Trophoblast cell (in vitro differentiated cells and primary cell): Measurements from ENCODE around the gene CTIF.

Experiments
- DNase-seq, 2 donors: peaks; one replicate each; pipeline ENCODE4 v3.0.0-alpha.2; 2016
- H2AFZ ChIP-seq: 2 replicates; pipeline ENCODE4 v1.6.1; 2013; ENCODE audit warnings: low read length, moderate library complexity, mild to moderate bottlenecking; ENCODE audit not compliant: insufficient read depth, poor library complexity
- H2AK5ac ChIP-seq: 2 replicates; pipeline ENCODE4 v1.6.1; 2013; ENCODE audit warnings: mild to moderate bottlenecking, low read length
- H2BK120ac ChIP-seq: 2 replicates; pipeline ENCODE4 v1.6.1; 2013; ENCODE audit warnings: low read length, mild to moderate bottlenecking, moderate library complexity; ENCODE audit not compliant: insufficient read depth, poor library complexity
- H2BK12ac ChIP-seq: 2 replicates; pipeline ENCODE4 v1.6.1; 2013; ENCODE audit warnings: mild to moderate bottlenecking, low read length, moderate library complexity
- H2BK5ac ChIP-seq: 2 replicates; pipeline ENCODE4 v1.6.1; 2013; ENCODE audit warnings: low read length, low read depth, moderate library complexity, mild to moderate bottlenecking; ENCODE audit not compliant: poor library complexity
- H3K14ac ChIP-seq: 2 replicates; pipeline ENCODE4 v1.6.1; 2013; ENCODE audit warnings: mild to moderate bottlenecking, low read length
- H3K18ac ChIP-seq: 2 replicates; pipeline ENCODE4 v1.6.1; 2013; ENCODE audit warnings: mild to moderate bottlenecking, low read length
- H3K23ac ChIP-seq: 2 replicates; pipeline ENCODE4 v1.6.1; 2013; ENCODE audit warnings: low read length
- H3K27ac ChIP-seq: 2 replicates; pipeline ENCODE4 v1.5.1; 2013; ENCODE audit warnings: low read depth, mild to moderate bottlenecking, inconsistent platforms, low read length, moderate library complexity
- H3K27me3 ChIP-seq: 2 replicates; pipeline ENCODE4 v1.6.1; 2013; ENCODE audit warnings: inconsistent platforms, mild to moderate bottlenecking, low read length, moderate library complexity; ENCODE audit not compliant: insufficient read depth
- H3K36me3 ChIP-seq, 2 experiments: 1 replicate in 1 of 2; 2 replicates in 1 of 2; pipeline ENCODE4 v1.6.1; 2013; ENCODE audit warnings: low read length in 2 of 2, mild to moderate bottlenecking in 2 of 2, moderate library complexity in 1 of 2; ENCODE audit not compliant: insufficient read depth in 2 of 2, control insufficient read depth in 1 of 2
- H3K4ac ChIP-seq: 2 replicates; pipeline ENCODE4 v1.6.1; 2013; ENCODE audit warnings: low read depth, mild to moderate bottlenecking, low read length, moderate library complexity
- H3K4me1 ChIP-seq, 2 experiments: 1 replicate in 1 of 2; 2 replicates in 1 of 2; pipeline ENCODE4 v1.6.1; 2013; ENCODE audit warnings: low read length in 2 of 2, mild to moderate bottlenecking in 2 of 2, moderate library complexity in 1 of 2; ENCODE audit not compliant: insufficient read depth in 2 of 2, control insufficient read depth in 1 of 2
- H3K4me2 ChIP-seq: 2 replicates; pipeline ENCODE4 v1.6.1; 2013; ENCODE audit warnings: inconsistent platforms, mild to moderate bottlenecking, low read length, moderate library complexity
- H3K4me3 ChIP-seq: 2 replicates; pipeline ENCODE4 v1.5.1; 2013; ENCODE audit warnings: mild to moderate bottlenecking, low read depth, low read length, inconsistent platforms
- H3K79me1 ChIP-seq: one replicate; pipeline ENCODE4 v1.6.1; 2013; ENCODE audit warnings: low read length
- H3K79me2 ChIP-seq: 2 replicates; pipeline ENCODE4 v1.6.1; 2013; ENCODE audit warnings: low read length, mild to moderate bottlenecking; ENCODE audit not compliant: control insufficient read depth, insufficient read depth, poor library complexity
- H3K9ac ChIP-seq: 2 replicates; pipeline ENCODE4 v1.6.1; 2013; ENCODE audit warnings: mild to moderate bottlenecking, low read length
- H3K9me3 ChIP-seq: 2 replicates; pipeline ENCODE4 v1.6.1; 2013; ENCODE audit warnings: low read depth, mild to moderate bottlenecking, control low read depth, inconsistent platforms, low read length; ENCODE audit not compliant: insufficient read depth
- H4K12ac ChIP-seq: 2 replicates; pipeline ENCODE4 v1.6.1; 2013; ENCODE audit warnings: low read depth, mild to moderate bottlenecking, low read length, moderate library complexity
- H4K8ac ChIP-seq: 2 replicates; pipeline ENCODE4 v1.6.1; 2013; ENCODE audit warnings: low read depth, mild to moderate bottlenecking, low read length, moderate library complexity
- H4K91ac ChIP-seq: one replicate; pipeline ENCODE4 v1.6.1; 2013; ENCODE audit warnings: low read depth, mild to moderate bottlenecking, low read length, moderate library complexity
- WGBS: extraction: QIAGEN DNeasy Blood & Tissue Kit; methylation state at CpG from one replicate; pipeline ENCODE4 v1.1.7; 2013; ENCODE audit warnings: missing lambda C conversion rate; ENCODE audit not compliant: insufficient read length, insufficient coverage; ENCODE audit errors: extremely low coverage; 5-methylcytosine and 5-hydroxymethylcytosine counted together

Gene CTIF

GRCh38 chr18:48613589-48614404, 75.0 kb downstream of the CTIF start:
- H3K14ac ChIP-seq, result no peak overlapping the region
- no peak for DNase-seq
- H2AFZ ChIP-seq, result no peak overlapping the region
- H4K8ac ChIP-seq, result no peak overlapping the region
- H4K12ac ChIP-seq, result no peak overlapping the region
- H3K4me1 ChIP-seq, result no peaks in the 10 kb centered on the region
- H2BK12ac ChIP-seq, result no peak overlapping the region
- H3K9me3 ChIP-seq, result peaks cover 2% of the 10 kb centered on the region
- H2BK120ac ChIP-seq, result no peak overlapping the region
- H3K4me2 ChIP-seq, result no peak overlapping the region
- H3K4ac ChIP-seq, result no peak overlapping the region
- H3K9ac ChIP-seq, result no peak overlapping the region
- H3K27ac ChIP-seq, result no peak overlapping the region
- no peak overlapping the region for H3K23ac ChIP-seq
- H3K4me3 ChIP-seq, result no peak overlapping the region
- no peaks in the 10 kb centered on the region for H3K79me1 ChIP-seq
- no peak overlapping the region for H2BK5ac ChIP-seq
- no peak overlapping the region for H3K18ac ChIP-seq
- H3K79me2 ChIP-seq, result no peaks in the 10 kb centered on the region
- H3K36me3 ChIP-seq, result no peaks in the 10 kb centered on the region
- WGBS, result no CpG with 5 or more reads among the region's 15 CpGs
- H4K91ac ChIP-seq, result no peak overlapping the region
- H2AK5ac ChIP-seq, result no peak overlapping the region
- H3K27me3 ChIP-seq, result no peaks in the 10 kb centered on the region

DNA sequence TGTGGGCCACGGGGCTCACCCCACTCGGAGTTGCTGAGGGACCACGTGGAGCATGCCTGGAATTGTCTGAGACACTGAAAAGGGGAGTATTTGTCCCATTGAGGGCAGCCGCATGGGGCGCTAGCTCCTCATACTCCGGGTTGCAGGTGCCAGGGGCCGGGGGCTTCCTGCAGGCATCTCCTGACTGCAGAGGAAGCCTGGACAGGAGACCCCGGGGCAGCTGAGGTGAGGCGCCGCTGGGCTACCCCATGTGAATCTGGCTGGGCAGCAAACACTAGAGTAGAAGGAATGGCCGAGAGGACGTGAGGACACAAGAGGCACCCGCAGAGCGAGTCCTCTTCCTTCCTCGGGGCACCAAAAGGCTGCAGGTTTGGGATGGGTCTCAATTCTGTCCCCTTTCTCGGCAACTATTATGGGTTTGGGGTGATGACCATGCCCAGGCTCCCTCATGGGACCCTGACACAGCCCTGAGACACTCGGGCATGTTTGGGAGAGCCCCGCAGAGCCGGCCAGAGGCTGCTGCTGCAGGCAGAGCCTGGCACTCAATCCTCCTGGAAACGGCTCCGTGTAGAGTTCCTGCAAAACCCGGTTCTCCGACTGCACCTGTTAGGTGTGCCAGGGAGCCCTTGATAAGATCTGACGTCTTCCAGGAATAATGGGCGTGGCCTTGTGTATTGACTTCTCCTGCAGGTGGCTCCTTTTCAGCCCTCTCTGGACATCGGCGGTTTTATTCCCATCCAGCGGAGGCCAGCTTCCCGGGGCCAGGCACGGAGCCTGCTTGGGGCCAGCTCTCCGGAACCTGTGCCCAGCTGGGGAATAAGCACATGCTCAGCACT, 77.0 kb downstream of the CTIF start:
- no peak overlapping the region for H3K27ac ChIP-seq

DNA sequence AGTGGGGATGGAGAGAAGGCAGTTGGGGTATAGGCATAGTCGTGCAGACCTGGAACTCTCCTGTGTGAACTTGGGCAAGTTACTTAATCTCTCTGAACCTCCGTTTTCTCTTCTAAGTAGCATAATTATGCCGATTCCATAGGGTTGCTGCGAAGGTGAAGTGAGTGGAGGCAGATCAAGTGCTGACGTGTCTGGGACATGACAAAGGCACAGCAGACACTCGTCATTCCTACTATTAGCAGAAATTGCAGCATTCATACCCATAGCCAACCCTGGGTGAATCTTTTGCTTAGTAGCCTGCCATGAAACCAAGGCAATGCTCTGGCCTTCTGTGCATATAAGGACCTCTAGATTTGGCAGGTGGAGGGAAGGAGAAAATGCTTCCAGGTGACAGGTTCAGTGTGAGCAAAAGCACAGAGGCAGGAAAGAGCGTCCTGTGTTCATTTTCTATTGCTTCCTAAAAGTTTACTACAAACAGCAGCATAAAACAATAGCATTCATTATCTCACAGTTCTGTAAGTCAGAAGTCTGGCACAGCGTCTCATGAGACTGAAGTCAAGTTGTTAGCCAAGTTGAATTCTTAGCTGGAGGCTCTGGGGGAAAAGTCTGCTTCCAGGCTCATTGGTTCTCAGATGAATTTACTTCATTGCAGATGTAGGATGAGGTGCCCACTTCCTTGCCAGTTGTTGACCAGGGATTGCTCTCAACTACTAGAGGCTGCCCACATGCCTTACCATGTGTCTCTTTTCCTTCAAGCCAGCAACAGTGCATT, 77.8 kb downstream of the CTIF start:
- no peaks in the 10 kb centered on the region for H3K9me3 ChIP-seq
- no peak overlapping the region for H2BK12ac ChIP-seq
- H2BK120ac ChIP-seq, result no peak overlapping the region
- H3K4ac ChIP-seq, result no peak overlapping the region
- no peak overlapping the region for H3K27ac ChIP-seq
- no peaks in the 10 kb centered on the region for H3K79me2 ChIP-seq
- H3K36me3 ChIP-seq, result peaks cover 6% of the 10 kb centered on the region in 2 experiments
- H3K79me1 ChIP-seq, result peaks cover 3% of the 10 kb centered on the region
- H3K23ac ChIP-seq, result no peak overlapping the region
- H4K12ac ChIP-seq, result no peak overlapping the region
- peaks cover 8 to 10% of the 10 kb centered on the region in 2 experiments for H3K4me1 ChIP-seq
- no peak overlapping the region for H3K18ac ChIP-seq
- H3K14ac ChIP-seq, result no peak overlapping the region
- no peak overlapping the region for H4K8ac ChIP-seq
- no peak overlapping the region for H2AFZ ChIP-seq
- WGBS, result no CpG with 5 or more reads among the region's 8 CpGs
- H3K9ac ChIP-seq, result no peak overlapping the region
- no peak for DNase-seq
- no peaks in the 10 kb centered on the region for H3K27me3 ChIP-seq
- H2BK5ac ChIP-seq, result no peak overlapping the region
- no peak overlapping the region for H2AK5ac ChIP-seq
- H3K4me2 ChIP-seq, result no peak overlapping the region
- no peak overlapping the region for H3K4me3 ChIP-seq
- H4K91ac ChIP-seq, result no peak overlapping the region

More for the DNA sequence above, 77.0 kb downstream of the CTIF start:
- peak overlapping the region; percentile 18 for H3K18ac ChIP-seq
- no peaks in the 10 kb centered on the region for H3K27me3 ChIP-seq
- H3K79me2 ChIP-seq, result no peaks in the 10 kb centered on the region
- no peak overlapping the region for H4K12ac ChIP-seq
- H4K91ac ChIP-seq, result no peak overlapping the region
- H2AFZ ChIP-seq, result no peak overlapping the region
- H3K23ac ChIP-seq, result no peak overlapping the region
- no peak overlapping the region for H3K4me3 ChIP-seq
- H2BK120ac ChIP-seq, result no peak overlapping the region
- no peak for DNase-seq
- no peaks in the 10 kb centered on the region for H3K79me1 ChIP-seq
- H3K36me3 ChIP-seq, result peaks cover 6% of the 10 kb centered on the region in 2 experiments
- no peak overlapping the region for H2AK5ac ChIP-seq
- no peak overlapping the region for H2BK5ac ChIP-seq
- WGBS, result no CpG with 5 or more reads among the region's 31 CpGs
- H2BK12ac ChIP-seq, result no peak overlapping the region
- H3K4ac ChIP-seq, result no peak overlapping the region
- no peak overlapping the region for H3K9ac ChIP-seq
- H3K14ac ChIP-seq, result no peak overlapping the region
- peaks cover 2 to 3% of the 10 kb centered on the region in 2 experiments for H3K4me1 ChIP-seq
- peaks cover 2% of the 10 kb centered on the region for H3K9me3 ChIP-seq
- H3K4me2 ChIP-seq, result no peak overlapping the region
- no peak overlapping the region for H4K8ac ChIP-seq

DNA sequence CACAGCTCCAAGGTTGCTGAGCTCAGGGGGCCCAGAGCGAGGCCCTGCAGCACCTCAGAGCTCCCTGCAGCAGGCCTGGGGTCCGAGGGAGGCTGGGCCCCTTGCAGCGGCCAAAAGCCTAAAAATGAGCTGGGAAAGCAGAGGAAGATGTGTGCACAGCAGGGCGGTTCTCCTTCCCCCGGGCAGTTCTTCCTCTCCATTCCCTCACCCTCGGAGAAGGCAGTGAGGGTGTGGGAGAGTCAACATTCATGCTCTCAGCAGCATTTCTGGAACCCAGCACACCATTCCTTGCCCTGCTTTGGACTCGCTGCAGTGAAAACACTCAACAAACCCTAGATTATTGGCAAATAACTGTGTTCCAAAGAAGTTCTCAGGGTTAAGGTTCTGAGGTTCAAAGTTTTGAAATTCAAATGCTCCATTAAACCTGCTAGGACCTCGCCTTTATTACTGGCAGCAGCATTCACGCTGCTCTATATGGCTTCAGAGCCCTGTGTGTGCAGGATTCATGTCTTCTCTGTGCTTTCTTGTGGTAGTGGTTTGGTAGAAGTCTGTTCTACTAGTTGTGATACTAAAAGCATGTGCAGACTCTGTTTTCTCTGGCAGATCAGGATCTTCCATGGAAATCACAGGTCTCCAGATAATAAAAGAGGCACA, 79.1 kb downstream of the CTIF start:
- H3K27me3 ChIP-seq, result no peaks in the 10 kb centered on the region
- H3K79me1 ChIP-seq, result peaks cover 10% of the 10 kb centered on the region
- DNase-seq, result no peak
- H3K14ac ChIP-seq, result no peak overlapping the region
- H3K18ac ChIP-seq, result no peak overlapping the region
- H3K4me3 ChIP-seq, result no peak overlapping the region
- no peak overlapping the region for H3K4ac ChIP-seq
- no peak overlapping the region for H2BK120ac ChIP-seq
- no peak overlapping the region for H4K8ac ChIP-seq
- H3K27ac ChIP-seq, result no peak overlapping the region
- H2AK5ac ChIP-seq, result no peak overlapping the region
- H3K9ac ChIP-seq, result no peak overlapping the region
- H3K4me1 ChIP-seq, result peaks cover 17 to 21% of the 10 kb centered on the region in 2 experiments
- no peak overlapping the region for H2BK5ac ChIP-seq
- H3K4me2 ChIP-seq, result no peak overlapping the region
- peaks cover 6% of the 10 kb centered on the region in 2 experiments for H3K36me3 ChIP-seq
- no peak overlapping the region for H2BK12ac ChIP-seq
- H3K23ac ChIP-seq, result no peak overlapping the region
- H2AFZ ChIP-seq, result no peak overlapping the region
- H3K9me3 ChIP-seq, result no peaks in the 10 kb centered on the region
- no CpG with 5 or more reads among the region's 9 CpGs for WGBS
- no peak overlapping the region for H4K91ac ChIP-seq
- H3K79me2 ChIP-seq, result no peaks in the 10 kb centered on the region
- H4K12ac ChIP-seq, result no peak overlapping the region
